ENCODE measurements around the gene PPP1R7. TPM values are rescaled to one million over a fixed set of nuclear protein-coding genes. Genes with fewer than 3 reads are reported as not detected.

Gene PPP1R7
- total and polyA plus RNA-seq, 9 donors: 21.9 to 120 (median 46.9) TPM

GRCh38 chr2:241112592-241112991, 37.7 kb upstream of the PPP1R7 start:
- Histone ChIP-seq H3K36me3 (no peaks in the 10 kb centered on the region), H3K4me1 (ENCODE audit: insufficient read depth) (no peaks in the 10 kb centered on the region), H3K27me3 (no peaks in the 10 kb centered on the region), H3K4me3 (no peak overlapping the region), H3K9me3 (no peaks in the 10 kb centered on the region), H3K27ac (no peak overlapping the region)
- TF ChIP-seq CTCF (IDR thresholded peaks at IDR 0.05) (no peak), POLR2A (IDR thresholded peaks at IDR 0.05) (no peak), EP300 (IDR thresholded peaks at IDR 0.05) (no peak)
- WGBS, 3 donors: 84 to 88% (median 84%) methylated on average over 8 of the region's 8 CpGs
- intact Hi-C loops (cut with DNase I): no loop called here
- no peak for DNase-seq

- TF ChIP-seq EP300 (IDR thresholded peaks at IDR 0.05): no peak
- no peaks in the 10 kb centered on the region for H3K27me3 ChIP-seq
- H3K36me3 ChIP-seq: no peaks in the 10 kb centered on the region
- H3K27ac ChIP-seq: no peak overlapping the region
- no peaks in the 10 kb centered on the region for H3K4me1 ChIP-seq (ENCODE audit: insufficient read depth)
- no peak overlapping the region for H3K4me3 ChIP-seq
- no peak for DNase-seq
- intact Hi-C loops (cut with DNase I): no loop called here
- no peaks in the 10 kb centered on the region for H3K9me3 ChIP-seq
- WGBS, 3 donors: 92 to 97% (median 95%) methylated on average over 11 of the region's 11 CpGs
Observed at GRCh38 chr2:241114836-241115235, 35.4 kb upstream of the PPP1R7 start.

GRCh38 chr2:241115361-241115760, 34.9 kb upstream of the PPP1R7 start:
- Histone ChIP-seq H3K4me3 (no peak overlapping the region), H3K36me3 (no peaks in the 10 kb centered on the region), H3K27me3 (no peaks in the 10 kb centered on the region), H3K4me1 (ENCODE audit: insufficient read depth) (no peaks in the 10 kb centered on the region), H3K27ac (no peak overlapping the region), H3K9me3 (no peaks in the 10 kb centered on the region)
- WGBS, 3 donors: 84 to 97% (median 90%) methylated on average over 8 of the region's 8 CpGs
- DNase-seq: no peak
- no peak for TF ChIP-seq CTCF (IDR thresholded peaks at IDR 0.05)
- no peak for TF ChIP-seq POLR2A (IDR thresholded peaks at IDR 0.05)
- TF ChIP-seq EP300 (IDR thresholded peaks at IDR 0.05): no peak
- intact Hi-C loops (cut with DNase I): no loop called here

- no peak overlapping the region for H3K4me3 ChIP-seq
- no peak for TF ChIP-seq EP300 (IDR thresholded peaks at IDR 0.05)
- H3K36me3 ChIP-seq: no peaks in the 10 kb centered on the region
- intact Hi-C loops (cut with DNase I): no loop called here
- no peaks in the 10 kb centered on the region for H3K9me3 ChIP-seq
- H3K27me3 ChIP-seq: no peaks in the 10 kb centered on the region
- no peak for DNase-seq
- WGBS, 3 donors: 92 to 94% (median 92%) methylated on average over 32 of the region's 32 CpGs
- H3K27ac ChIP-seq: no peak overlapping the region
- H3K4me1 ChIP-seq (ENCODE audit: insufficient read depth): no peaks in the 10 kb centered on the region
Observed at GRCh38 chr2:241116606-241117560, 33.4 kb upstream of the PPP1R7 start.

- no peaks in the 10 kb centered on the region for H3K4me1 ChIP-seq (ENCODE audit: insufficient read depth)
- no peak overlapping the region for H3K27ac ChIP-seq
- no peak overlapping the region for H3K4me3 ChIP-seq
- intact Hi-C loops (cut with DNase I): no loop called here
- no peak for TF ChIP-seq POLR2A (IDR thresholded peaks at IDR 0.05)
- no peak for TF ChIP-seq EP300 (IDR thresholded peaks at IDR 0.05)
- no peak for DNase-seq
- H3K36me3 ChIP-seq: no peaks in the 10 kb centered on the region
- H3K9me3 ChIP-seq: no peaks in the 10 kb centered on the region
- H3K27me3 ChIP-seq: no peaks in the 10 kb centered on the region
- WGBS, 3 donors: 90 to 92% (median 90%) methylated on average over 24 of the region's 24 CpGs
Observed at GRCh38 chr2:241118737-241119505, 31.3 kb upstream of the PPP1R7 start.
